H1 (cell line): ENCODE data around the gene SPAAR. TPM values are rescaled to one million over a fixed set of nuclear protein-coding genes. Genes with fewer than 3 reads are reported as not detected.
A peak's percentile ranks its signal among the peaks of the same experiment; 100 is the strongest.

Experiments used
- CTCF ChIA-PET: fragments of 300-600 bp; sonication (Branson Sonifier 250); formaldehyde crosslinking; loops from one replicate; lab custom pipeline; 2021; ENCODE audit not compliant: partially characterized antibody; lab: Charles Lee
- POLR2A ChIA-PET: fragments of 300-600 bp; sonication (Branson Sonifier 250); formaldehyde crosslinking; loops from one replicate; lab custom pipeline; 2021; ENCODE audit warnings: inconsistent platforms; ENCODE audit not compliant: partially characterized antibody; lab: Charles Lee
- DNase-seq, 2 experiments: peaks; one replicate each; pipeline versions ENCODE4 v3.0.0 to v3.0.0-alpha.2; 2010 to 2022; ENCODE audit warnings: low spot score in 2 of 2, low read depth in 1 of 2, mixed read lengths in 1 of 2
- FAIRE-seq: peaks from 2 replicates; lab custom pipeline; 2011; peaks lifted over from hg19 to GRCh38; lab: Jason Lieb, UNC
- H2AFZ ChIP-seq: 2 replicates; pipeline ENCODE4 v1.8.1; 2012; ENCODE audit warnings: low read length, inconsistent platforms
- H2AK5ac ChIP-seq: 2 replicates; pipeline ENCODE4 v1.6.1; 2013; ENCODE audit warnings: low read depth, low read length
- H2BK120ac ChIP-seq: replicated peaks from 2 replicates; pipeline ENCODE3; 2013; ENCODE audit warnings: low read depth, low read length, inconsistent platforms
- H2BK12ac ChIP-seq: 2 replicates; pipeline ENCODE4 v1.6.1; 2013; ENCODE audit warnings: low read depth, low read length
- H2BK15ac ChIP-seq: 2 replicates; pipeline ENCODE4 v1.6.1; 2013; ENCODE audit warnings: low read length
- H2BK20ac ChIP-seq: 2 replicates; pipeline ENCODE4 v1.6.1; 2013; ENCODE audit warnings: low read length
- H2BK5ac ChIP-seq: 2 replicates; pipeline ENCODE4 v1.6.1; 2013; ENCODE audit warnings: low read depth, low read length
- H3K14ac ChIP-seq: 2 replicates; pipeline ENCODE4 v1.6.1; 2013; ENCODE audit warnings: inconsistent platforms; ENCODE audit not compliant: insufficient read length
- H3K18ac ChIP-seq: 2 replicates; pipeline ENCODE4 v1.6.1; 2013; ENCODE audit warnings: low read length; ENCODE audit errors: extremely low read depth
- H3K23ac ChIP-seq: 2 replicates; pipeline ENCODE4 v1.6.1; 2013; ENCODE audit warnings: inconsistent platforms; ENCODE audit not compliant: insufficient read length
- H3K23me2 ChIP-seq: 2 replicates; pipeline ENCODE4 v1.6.1; 2013; ENCODE audit warnings: low read depth, low read length
- H3K27ac ChIP-seq: 2 replicates; pipeline ENCODE4 v1.6.1; 2011; ENCODE audit warnings: low read depth, low read length, inconsistent platforms
- H3K27me3 ChIP-seq, 4 experiments: replicated peaks in 1 of 4; 1 replicate in 1 of 4; 2 replicates in 3 of 4; pipeline versions ENCODE4 v1.6.1 to v1.8.1; 2011 to 2013; ENCODE audit warnings: low read length in 3 of 4, mild to moderate bottlenecking in 3 of 4, inconsistent platforms in 2 of 4, mixed read lengths in 2 of 4, moderate library complexity in 1 of 4; ENCODE audit not compliant: control insufficient read depth in 3 of 4, insufficient read depth in 3 of 4; ENCODE audit errors: extremely low read depth in 1 of 4
- H3K36me3 ChIP-seq, 4 experiments: 2 replicates each; pipeline versions ENCODE4 v1.6.1 to v1.8.1; 2011 to 2013; ENCODE audit warnings: mild to moderate bottlenecking in 4 of 4, low read length in 3 of 4, moderate library complexity in 2 of 4, control low read depth in 1 of 4, inconsistent platforms in 1 of 4; ENCODE audit not compliant: insufficient read depth in 4 of 4, control insufficient read depth in 2 of 4
- H3K4ac ChIP-seq: replicated peaks from 2 replicates; pipeline ENCODE3; 2013; ENCODE audit warnings: low read length, low read depth, mixed read lengths, inconsistent platforms; ENCODE audit not compliant: insufficient read length
- H3K4me1 ChIP-seq, 4 experiments: replicated peaks in 1 of 4; 1 replicate in 1 of 4; 2 replicates in 3 of 4; pipeline versions ENCODE4 v1.6.1 to v1.8.1; 2011 to 2013; ENCODE audit warnings: low read length in 3 of 4, inconsistent platforms in 2 of 4, mixed read lengths in 1 of 4; ENCODE audit not compliant: insufficient read depth in 4 of 4, control insufficient read depth in 3 of 4
- H3K4me2 ChIP-seq, 2 experiments: 2 replicates each; pipeline versions ENCODE4 v1.6.1 to v1.8.1; 2011 to 2013; ENCODE audit warnings: low read depth in 2 of 2, low read length in 2 of 2, control low read depth in 1 of 2, inconsistent platforms in 1 of 2, mild to moderate bottlenecking in 1 of 2; ENCODE audit not compliant: insufficient read depth in 1 of 2
- H3K4me3 ChIP-seq, 4 experiments: fragments of 200-600, 300-600 bp in 1 of 4; sonication (generic), shearing (Covaris generic), sonication (Bioruptor Twin) in 1 of 4; 2 replicates each; pipeline versions ENCODE4 v1.5.1 to v1.8.1; 2011 to 2016; ENCODE audit warnings: low read length in 4 of 4, low read depth in 3 of 4, control low read depth in 2 of 4, inconsistent platforms in 2 of 4, mild to moderate bottlenecking in 2 of 4, mixed read lengths in 1 of 4, moderate library complexity in 1 of 4; ENCODE audit not compliant: insufficient read depth in 2 of 4; ENCODE audit errors: extremely low read depth in 1 of 4
- H3K56ac ChIP-seq: replicated peaks from 2 replicates; pipeline ENCODE3; 2013; ENCODE audit warnings: low read depth, mild to moderate bottlenecking, mixed read lengths, low read length, inconsistent platforms; ENCODE audit not compliant: insufficient read length
- H3K79me1 ChIP-seq: 2 replicates; pipeline ENCODE4 v1.6.1; 2013; ENCODE audit warnings: low read depth, low read length, control low read depth
- H3K79me2 ChIP-seq, 2 experiments: 2 replicates each; pipeline versions ENCODE4 v1.6.1 to v1.8.1; 2012 to 2013; ENCODE audit warnings: low read length in 2 of 2, mild to moderate bottlenecking in 2 of 2, inconsistent platforms in 1 of 2; ENCODE audit not compliant: insufficient read depth in 2 of 2, control insufficient read depth in 1 of 2
- H3K9ac ChIP-seq, 4 experiments: replicated peaks in 1 of 4; 1 replicate in 1 of 4; 2 replicates in 3 of 4; pipeline versions ENCODE4 v1.6.1 to v1.8.1; 2011 to 2013; ENCODE audit warnings: low read depth in 3 of 4, low read length in 3 of 4, control low read depth in 2 of 4, mild to moderate bottlenecking in 2 of 4, moderate library complexity in 2 of 4, inconsistent platforms in 1 of 4; ENCODE audit errors: extremely low read depth in 1 of 4
- H3K9me3 ChIP-seq, 2 experiments: 2 replicates each; pipeline versions ENCODE4 v1.6.1 to v1.8.1; 2012 to 2013; ENCODE audit warnings: mild to moderate bottlenecking in 2 of 2, moderate library complexity in 2 of 2, control low read depth in 1 of 2, inconsistent platforms in 1 of 2, low read depth in 1 of 2, low read length in 1 of 2, mixed read lengths in 1 of 2; ENCODE audit not compliant: insufficient read depth in 2 of 2
- H4K20me1 ChIP-seq, 2 experiments: replicated peaks in 1 of 2; 2 replicates each; pipeline versions ENCODE3 to v1.8.1; 2011 to 2013; ENCODE audit warnings: inconsistent platforms in 2 of 2, low read length in 2 of 2, mild to moderate bottlenecking in 1 of 2; ENCODE audit not compliant: insufficient read depth in 2 of 2, control insufficient read depth in 1 of 2
- H4K5ac ChIP-seq: 2 replicates; pipeline ENCODE4 v1.6.1; 2013; ENCODE audit warnings: low read length, low read depth, mixed read lengths, inconsistent platforms; ENCODE audit not compliant: insufficient read length
- H4K8ac ChIP-seq: 2 replicates; pipeline ENCODE4 v1.8.0; 2013; ENCODE audit warnings: mild to moderate bottlenecking, moderate library complexity, low read length, inconsistent platforms; ENCODE audit not compliant: insufficient read depth; ENCODE audit errors: extremely low read depth
- H4K91ac ChIP-seq: replicated peaks from 2 replicates; pipeline ENCODE3; 2013; ENCODE audit warnings: low read length, mixed read lengths, inconsistent platforms; ENCODE audit not compliant: insufficient read length
- BACH1 ChIP-seq: IDR thresholded peaks from 2 replicates; pipeline ENCODE4 v1.6.1; 2012; ENCODE audit warnings: low read length, improper control_type of control experiment
- BCL11A ChIP-seq, 2 experiments: IDR thresholded peaks; one replicate each; pipeline ENCODE4 v1.6.1; 2011; ENCODE audit warnings: low read depth in 2 of 2, low read length in 2 of 2, mild to moderate bottlenecking in 2 of 2
- CBX8 ChIP-seq: fragments of 300-800, 300-1000 bp; sonication (generic); IDR thresholded peaks from 2 replicates; pipeline ENCODE4 v1.7.1; 2016; ENCODE audit warnings: low read depth, low read length, borderline replicate concordance
- CEBPB ChIP-seq: IDR thresholded peaks from 2 replicates; pipeline ENCODE4 v1.6.1; 2012; ENCODE audit warnings: low read depth, low read length
- EGR1 ChIP-seq: IDR thresholded peaks from 2 replicates; pipeline ENCODE4 v1.6.1; 2011; ENCODE audit warnings: low read depth, low read length, borderline replicate concordance
- FOSL1 ChIP-seq: IDR thresholded peaks from 2 replicates; pipeline ENCODE4 v1.6.1; 2011; ENCODE audit warnings: mild to moderate bottlenecking, low read depth, low read length, moderate library complexity; ENCODE audit not compliant: insufficient read depth
- GABPA ChIP-seq: IDR thresholded peaks from 2 replicates; pipeline ENCODE4 v1.6.1; 2011; ENCODE audit warnings: mild to moderate bottlenecking, low read length, moderate library complexity, borderline replicate concordance; ENCODE audit not compliant: insufficient read depth
- JUND ChIP-seq: IDR thresholded peaks from 2 replicates; pipeline ENCODE4 v1.6.1; 2011; ENCODE audit warnings: mild to moderate bottlenecking, improper control_type of control experiment, low read length
- RBBP5 ChIP-seq: IDR thresholded peaks from 2 replicates; pipeline ENCODE4 v1.7.1; 2012; ENCODE audit warnings: low read depth, mild to moderate bottlenecking, inconsistent platforms, low read length, moderate library complexity, borderline replicate concordance
- RFX5 ChIP-seq: IDR thresholded peaks from 2 replicates; pipeline ENCODE4 v1.6.1; 2011; ENCODE audit warnings: low read depth, low read length, improper control_type of control experiment, borderline replicate concordance
- SP4 ChIP-seq: IDR thresholded peaks from 2 replicates; pipeline ENCODE4 v1.6.1; 2012; ENCODE audit warnings: low read length, inconsistent platforms
- WGBS, 2 experiments: shearing (Covaris generic) in 1 of 2; methylation state at CpG; one replicate each; pipeline versions ENCODE4 v1.1.6 to v1.1.7; 2013 to 2015; ENCODE audit warnings: low lambda C conversion rate in 2 of 2, mixed read lengths in 2 of 2, inconsistent platforms in 1 of 2, low coverage in 1 of 2, missing lambda C conversion rate in 1 of 2; ENCODE audit not compliant: insufficient replicate concordance in 2 of 2, insufficient coverage in 1 of 2, insufficient read length in 1 of 2; ENCODE audit errors: extremely low coverage in 1 of 2, missing lambda C conversion rate in 1 of 2; 5-methylcytosine and 5-hydroxymethylcytosine counted together
- polyA plus RNA-seq, 7 experiments: library from polyadenylated mRNA; depleted of rRNA in 3 of 7; stranded (reverse) in 5 of 7; unstranded in 2 of 7; fragments of >200 nt in 5 of 7; fragments of 200-250 nt in 2 of 7; gene quantifications; 1 replicate in 5 of 7; 2 replicates in 1 of 7; 4 replicates in 1 of 7; pipeline versions ENCODE4 v1.2.1 to v1.2.3, GENCODE V29; 2011 to 2013; ENCODE audit warnings: missing spikeins in 2 of 7, mixed read lengths in 2 of 7
- total RNA-seq: library from RNA; stranded (reverse); fragmentation: NEBNext Ultra II Directional; extraction: Animal tissue kit (Norgen Biotek cat#: 25700); gene quantifications from 2 replicates; pipeline ENCODE4 v1.2.1, GENCODE V29; 2021

Gene SPAAR
- total and polyA plus RNA-seq, 2 of the 8 experiments (the other 6 are each of a cell fraction or from before 2014, with no cell fraction given) = 0.27 TPM; not detected in 1

DNA sequence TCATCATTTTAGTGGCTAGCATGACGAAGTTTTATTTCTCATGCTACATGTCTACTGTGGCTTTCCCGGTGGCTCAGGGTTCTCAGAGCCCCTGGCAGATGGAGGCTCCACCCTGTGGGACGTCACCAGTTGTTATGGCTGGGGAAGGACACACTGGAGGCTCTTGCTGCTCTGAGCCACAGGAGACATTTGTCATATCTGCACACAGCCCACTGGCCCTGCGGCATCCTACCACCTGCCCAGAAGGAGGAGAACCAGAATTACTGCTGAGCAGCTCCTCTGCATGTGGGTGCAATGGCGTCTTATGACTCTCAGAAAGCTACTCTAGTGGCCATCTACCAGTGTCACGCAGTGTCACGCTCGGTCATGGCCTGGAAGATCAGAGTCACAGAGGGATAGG lies 45.7 kb upstream of the SPAAR start:
- H3K56ac ChIP-seq = no peak overlapping the region
- POLR2A ChIA-PET = interaction anchor here (0.6 to 7.4 kb wide), 8 partner anchors 8 to 85 kb away, joined by 3 to 43 read pairs (median 3); partner anchors contain the start of gene HINT2

More for the DNA sequence above, 45.7 kb upstream of the SPAAR start:
- Histone ChIP-seq H3K4me2 (no peak overlapping the region), H2BK15ac (no peak overlapping the region), H2AFZ (no peak overlapping the region), H3K79me1 (no peaks in the 10 kb centered on the region), H2BK12ac (0 out of 2 replicates have a peak overlapping the region, but pooled peaks have one; percentile 2), H3K4me1 (peaks cover 0 to 3% (median under 1%) of the 10 kb centered on the region in 4 experiments; a peak in 4 of 7 replicates), H3K23ac (no peak overlapping the region), H4K8ac (no peak overlapping the region), H3K18ac (no peak overlapping the region), H3K9ac (no peak overlapping the region), H3K27ac (no peak overlapping the region), H2BK120ac (no peak overlapping the region), H3K4ac (no peak overlapping the region), H3K4me3 (no peak overlapping the region), H3K14ac (no peak overlapping the region), H3K9me3 (no peaks in the 10 kb centered on the region), H2AK5ac (no peak overlapping the region), H3K79me2 (no peaks in the 10 kb centered on the region), H2BK20ac (no peak overlapping the region), H4K5ac (no peak overlapping the region), H4K91ac (no peak overlapping the region), H4K20me1 (no peaks in the 10 kb centered on the region), H3K27me3 (peaks cover 0 to 2% (median 0%) of the 10 kb centered on the region in 4 experiments; a peak in 1 of 7 replicates), H3K36me3 (no peaks in the 10 kb centered on the region), H3K23me2 (no peaks in the 10 kb centered on the region; the same call in 1 of the 2 replicates), H2BK5ac (no peak overlapping the region)
- DNase-seq = no peak
- FAIRE-seq = no peak
- no peak for TF ChIP-seq FOSL1
- TF ChIP-seq RFX5 = no peak
- no peak for TF ChIP-seq GABPA
- TF ChIP-seq EGR1 = no peak
- no peak for TF ChIP-seq CBX8
- TF ChIP-seq BCL11A (IDR thresholded peaks at IDR 0.05; ENCODE audit: low read depth in 2 of 2, low read length in 2 of 2) = no peak
- no peak for TF ChIP-seq CEBPB
- no peak for TF ChIP-seq RBBP5
- no peak for TF ChIP-seq SP4
- no peak for TF ChIP-seq BACH1
- no peak for TF ChIP-seq JUND
- WGBS, 2 experiments = 75% methylated on average over 8 of the region's 8 CpGs; no CpG with 5 or more reads in 1 of the 2 experiments
- CTCF ChIA-PET = interaction anchor here (1.0 to 5.3 kb wide), 11 partner anchors 9 to 41 kb away, joined by 3 to 25 read pairs (median 4); no protein-coding TSS in a partner anchor
